ENCODE data around the gene SGPP2. TPM values are rescaled to one million over a fixed set of nuclear protein-coding genes. Genes with fewer than 3 reads are reported as not detected.
"Not testable (repeated sequence)": the region's sequence is repeated elsewhere in the genome, so short reads cannot be mapped to it uniquely, and the experiment has no call there.

SGPP2 gene
- total and polyA plus RNA-seq, 4 donors, result 3.9 to 39.5 (median 23.0) TPM

GRCh38 chr2:222582928-222583327, 158.6 kb downstream of the SGPP2 start:
- no peak overlapping the region for H3K4me3 ChIP-seq
- peaks cover 0 to 12% (median under 1%) of the 10 kb centered on the region in 4 donors for H3K36me3 ChIP-seq (ENCODE audit: control insufficient read depth in 4 of 4, insufficient read depth in 4 of 4, low read length in 4 of 4)
- peaks cover 0 to 4% (median 0%) of the 10 kb centered on the region in 4 donors for H3K9me3 ChIP-seq (ENCODE audit: control insufficient read depth in 4 of 4, insufficient read depth in 3 of 4, low read length in 3 of 4)
- DNase-seq, result peak in 2 of 3 donors; percentile 11 to 13
- H3K4me1 ChIP-seq (ENCODE audit: control insufficient read depth in 5 of 5, insufficient read depth in 5 of 5, low read length in 5 of 5), result no peaks in the 10 kb centered on the region
- no peak overlapping the region for H3K27ac ChIP-seq (ENCODE audit: low read depth in 1 of 2, low read length in 1 of 2)
- ATAC-seq (ENCODE audit: insufficient read depth, low FRiP score), result no peak
- H3K27me3 ChIP-seq (ENCODE audit: control insufficient read depth in 3 of 3, insufficient read depth in 3 of 3, low read length in 2 of 3), result no peaks in the 10 kb centered on the region
- TF ChIP-seq, protein P1, sequence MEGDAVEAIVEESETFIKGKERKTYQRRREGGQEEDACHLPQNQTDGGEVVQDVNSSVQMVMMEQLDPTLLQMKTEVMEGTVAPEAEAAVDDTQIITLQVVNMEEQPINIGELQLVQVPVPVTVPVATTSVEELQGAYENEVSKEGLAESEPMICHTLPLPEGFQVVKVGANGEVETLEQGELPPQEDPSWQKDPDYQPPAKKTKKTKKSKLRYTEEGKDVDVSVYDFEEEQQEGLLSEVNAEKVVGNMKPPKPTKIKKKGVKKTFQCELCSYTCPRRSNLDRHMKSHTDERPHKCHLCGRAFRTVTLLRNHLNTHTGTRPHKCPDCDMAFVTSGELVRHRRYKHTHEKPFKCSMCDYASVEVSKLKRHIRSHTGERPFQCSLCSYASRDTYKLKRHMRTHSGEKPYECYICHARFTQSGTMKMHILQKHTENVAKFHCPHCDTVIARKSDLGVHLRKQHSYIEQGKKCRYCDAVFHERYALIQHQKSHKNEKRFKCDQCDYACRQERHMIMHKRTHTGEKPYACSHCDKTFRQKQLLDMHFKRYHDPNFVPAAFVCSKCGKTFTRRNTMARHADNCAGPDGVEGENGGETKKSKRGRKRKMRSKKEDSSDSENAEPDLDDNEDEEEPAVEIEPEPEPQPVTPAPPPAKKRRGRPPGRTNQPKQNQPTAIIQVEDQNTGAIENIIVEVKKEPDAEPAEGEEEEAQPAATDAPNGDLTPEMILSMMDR (IDR thresholded peaks at IDR 0.05; ENCODE audit: control extremely low read depth, extremely low read depth), result no peak
- no peak overlapping the region for H3K9ac ChIP-seq (ENCODE audit: insufficient read depth in 1 of 2, low read length in 2 of 2)

DNA sequence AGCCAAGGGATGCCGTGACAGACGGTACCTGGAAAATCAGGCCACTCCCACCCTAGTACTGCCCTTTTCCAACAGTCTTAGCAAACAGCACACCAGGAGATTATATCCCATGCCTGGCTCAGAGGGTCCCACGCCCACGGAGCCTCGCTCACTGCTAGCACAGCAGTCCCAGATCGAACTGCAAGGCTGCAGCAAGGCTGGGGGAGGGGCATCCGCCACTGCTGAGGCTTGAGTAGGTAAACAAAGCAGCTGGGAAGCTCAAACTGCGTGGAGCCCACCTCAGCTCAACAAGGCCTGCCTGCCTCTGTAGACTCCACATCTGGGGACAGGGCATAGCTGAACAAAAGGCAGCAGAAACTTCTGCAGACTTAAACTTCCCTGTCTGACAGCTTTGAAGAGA, 160.2 kb downstream of the SGPP2 start:
- not testable (repeated sequence) for DNase-seq; H3K4me3 ChIP-seq; ATAC-seq (ENCODE audit: insufficient read depth, low FRiP score); H3K4me1 ChIP-seq (ENCODE audit: control insufficient read depth in 5 of 5, insufficient read depth in 5 of 5, low read length in 5 of 5); H3K27ac ChIP-seq (ENCODE audit: low read depth in 1 of 2, low read length in 1 of 2); H3K27me3 ChIP-seq (ENCODE audit: control insufficient read depth in 3 of 3, insufficient read depth in 3 of 3, low read length in 2 of 3); H3K9me3 ChIP-seq (ENCODE audit: control insufficient read depth in 4 of 4, insufficient read depth in 3 of 4, low read length in 3 of 4); H3K9ac ChIP-seq (ENCODE audit: insufficient read depth in 1 of 2, low read length in 2 of 2)
- H3K36me3 ChIP-seq (ENCODE audit: control insufficient read depth in 4 of 4, insufficient read depth in 4 of 4, low read length in 4 of 4), result peaks cover 0 to 12% (median under 1%) of the 10 kb centered on the region in 4 donors
- WGBS, 2 donors, result 96 to 99% methylated on average over 8 of the region's 8 CpGs

GRCh38 chr2:222591661-222592060, 167.3 kb downstream of the SGPP2 start:
- H3K9me3 ChIP-seq (ENCODE audit: control insufficient read depth in 4 of 4, insufficient read depth in 3 of 4, low read length in 3 of 4), result no peaks in the 10 kb centered on the region
- TF ChIP-seq, protein P1 (IDR thresholded peaks at IDR 0.05; ENCODE audit: control extremely low read depth, extremely low read depth), result no peak
- DNase-seq (no peak), ATAC-seq (ENCODE audit: insufficient read depth, low FRiP score) (no peak)
- 99 to 100% methylated on average over 1 of the region's 1 CpG for WGBS, 2 donors
- no peak overlapping the region for H3K27ac ChIP-seq (ENCODE audit: low read depth in 1 of 2, low read length in 1 of 2)
- H3K4me1 ChIP-seq (ENCODE audit: control insufficient read depth in 5 of 5, insufficient read depth in 5 of 5, low read length in 5 of 5), result no peaks in the 10 kb centered on the region
- H3K9ac ChIP-seq (ENCODE audit: insufficient read depth in 1 of 2, low read length in 2 of 2), result no peak overlapping the region
- no peak overlapping the region for H3K4me3 ChIP-seq
- peaks cover 2 to 5% (median 2%) of the 10 kb centered on the region in 4 donors for H3K36me3 ChIP-seq (ENCODE audit: control insufficient read depth in 4 of 4, insufficient read depth in 4 of 4, low read length in 4 of 4)
- no peaks in the 10 kb centered on the region for H3K27me3 ChIP-seq (ENCODE audit: control insufficient read depth in 3 of 3, insufficient read depth in 3 of 3, low read length in 2 of 3)

DNA sequence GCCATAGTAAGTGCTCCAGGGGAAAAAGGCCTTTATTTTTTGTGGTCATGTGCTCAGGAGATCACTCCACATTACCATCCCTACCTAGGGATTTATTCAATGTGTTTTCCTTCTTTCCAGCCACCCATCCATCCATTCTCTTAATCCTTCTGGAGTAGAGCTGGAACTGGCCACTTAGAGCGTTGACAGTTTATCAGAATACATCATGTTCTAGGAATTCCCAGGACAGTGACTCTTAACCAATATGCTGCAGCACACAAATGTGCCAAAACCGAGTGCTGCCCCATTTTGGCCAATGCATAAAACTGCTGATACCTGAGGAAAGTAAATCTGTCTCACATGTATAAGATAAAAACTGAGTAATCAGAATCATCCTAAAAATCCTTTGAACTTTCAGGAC, 167.8 kb downstream of the SGPP2 start:
- H3K4me1 ChIP-seq (ENCODE audit: control insufficient read depth in 5 of 5, insufficient read depth in 5 of 5, low read length in 5 of 5), result no peaks in the 10 kb centered on the region
- H3K9me3 ChIP-seq (ENCODE audit: control insufficient read depth in 4 of 4, insufficient read depth in 3 of 4, low read length in 3 of 4), result no peaks in the 10 kb centered on the region
- peaks cover 2 to 5% (median 2%) of the 10 kb centered on the region in 4 donors for H3K36me3 ChIP-seq (ENCODE audit: control insufficient read depth in 4 of 4, insufficient read depth in 4 of 4, low read length in 4 of 4)
- H3K27ac ChIP-seq (ENCODE audit: low read depth in 1 of 2, low read length in 1 of 2), result no peak overlapping the region
- DNase-seq (no peak), ATAC-seq (ENCODE audit: insufficient read depth, low FRiP score) (no peak)
- no peak overlapping the region for H3K9ac ChIP-seq (ENCODE audit: insufficient read depth in 1 of 2, low read length in 2 of 2)
- TF ChIP-seq, protein P1 (IDR thresholded peaks at IDR 0.05; ENCODE audit: control extremely low read depth, extremely low read depth), result no peak
- H3K27me3 ChIP-seq (ENCODE audit: control insufficient read depth in 3 of 3, insufficient read depth in 3 of 3, low read length in 2 of 3), result no peaks in the 10 kb centered on the region
- WGBS, 2 donors, result 85 to 88% methylated on average over 2 of the region's 2 CpGs
- H3K4me3 ChIP-seq, result no peak overlapping the region

All from lung (tissue), 12 donors.